Measurements from ENCODE around the gene PTPRN.
"Not testable (repeated sequence)": the region's sequence is repeated elsewhere in the genome, so short reads cannot be mapped to it uniquely, and the experiment has no call there.

The PTPRN gene

DNA sequence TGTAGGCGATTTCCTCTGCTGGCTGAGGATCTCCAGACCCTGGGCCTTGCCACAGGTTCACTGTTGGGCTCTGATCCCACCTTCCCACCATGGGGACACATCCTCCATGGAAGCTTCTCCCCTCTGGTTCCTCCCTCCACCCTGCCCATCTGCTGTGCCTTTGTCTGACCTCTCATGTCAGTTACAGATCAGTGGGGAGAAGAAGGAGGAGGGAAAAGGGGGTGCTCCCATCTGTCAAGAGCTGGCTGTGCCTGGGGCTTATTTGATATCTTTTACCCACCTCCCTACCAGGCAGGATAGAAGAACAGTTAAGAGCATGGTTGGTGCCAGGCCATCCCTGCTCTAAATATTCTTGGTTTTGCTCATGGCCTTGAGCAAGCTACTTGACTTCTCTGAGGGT, 42.3 kb downstream of the PTPRN start:
- DNase-seq = no peak

DNA sequence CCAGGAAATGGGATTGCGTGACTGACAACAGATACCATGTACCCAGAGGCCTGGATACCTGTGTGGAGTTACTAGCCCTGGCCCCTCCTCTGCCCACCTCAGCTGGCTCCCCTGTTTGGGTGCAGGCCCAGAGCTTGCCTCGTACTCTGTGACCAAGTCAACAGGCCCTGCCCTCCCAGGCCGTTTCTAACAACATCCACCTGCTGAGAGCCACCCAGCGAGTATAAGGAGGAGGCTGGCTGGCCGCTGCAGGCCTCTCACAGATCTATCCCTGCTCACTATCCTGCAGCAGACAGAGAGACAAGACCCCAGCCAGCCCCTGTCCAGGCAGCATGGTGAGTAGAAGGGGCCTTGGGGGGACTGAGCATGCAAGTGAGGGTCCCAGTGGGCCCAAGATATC, 43.0 kb downstream of the PTPRN start:
- no peak for DNase-seq

DNA sequence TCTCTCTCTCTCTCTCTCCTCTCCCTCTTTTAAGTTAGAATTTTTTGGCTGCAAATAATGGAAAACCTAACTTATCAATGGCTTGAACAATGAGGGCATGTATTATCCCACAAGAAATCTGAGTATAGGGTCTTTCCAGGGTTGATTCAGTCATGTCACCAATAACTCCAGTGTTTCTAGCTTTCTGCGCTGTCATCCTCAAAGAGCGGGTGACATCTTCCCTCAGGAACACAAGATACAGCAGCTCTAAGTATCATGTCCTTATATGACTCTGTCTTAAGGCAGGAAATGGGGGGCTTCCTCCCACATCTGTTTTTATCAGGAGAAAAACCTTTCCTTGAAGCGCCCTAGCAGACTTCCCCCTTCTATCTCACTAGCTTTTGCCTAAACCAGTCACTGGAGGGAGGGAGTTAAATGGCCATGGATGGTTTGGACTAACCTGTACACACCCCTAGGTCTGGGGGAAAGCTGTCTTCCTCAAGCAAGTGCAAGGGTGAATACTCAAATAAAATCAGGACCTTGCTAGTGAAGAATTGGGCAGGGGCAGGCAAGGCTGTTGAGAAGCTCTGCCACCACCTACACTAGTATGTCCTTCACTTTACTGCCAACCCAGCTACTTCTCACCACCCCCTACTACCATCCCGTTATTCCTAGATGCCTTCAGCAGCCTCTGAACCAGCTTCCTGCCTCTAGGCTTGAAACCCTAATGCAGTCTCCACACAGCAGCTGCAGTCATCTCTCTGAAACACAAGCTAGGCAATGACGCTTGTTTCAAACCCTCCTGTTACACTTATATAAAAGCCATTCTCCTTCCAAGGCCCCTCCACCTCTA, 48.0 kb downstream of the PTPRN start:
- DNase-seq = no peak

DNA sequence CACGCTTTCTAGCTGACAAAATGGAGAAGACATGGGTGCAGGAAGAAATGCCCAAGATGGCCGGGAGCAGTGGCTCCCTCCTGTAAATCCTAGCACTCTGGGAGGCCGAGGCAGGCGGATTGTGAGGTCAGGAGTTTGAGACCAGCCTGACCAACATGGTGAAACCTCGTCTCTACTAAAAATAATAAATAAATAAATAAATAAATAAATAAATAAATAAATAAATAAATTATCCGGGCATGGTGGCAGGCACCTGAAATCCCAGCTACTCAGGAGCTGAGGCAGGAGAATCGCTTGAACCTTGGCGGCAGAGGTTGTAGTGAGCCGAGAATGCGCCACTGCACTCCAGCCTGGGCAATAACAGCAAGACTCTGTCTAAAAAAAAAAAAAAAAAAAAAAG, 50.3 kb downstream of the PTPRN start:
- DNase-seq = not testable (repeated sequence)

DNA sequence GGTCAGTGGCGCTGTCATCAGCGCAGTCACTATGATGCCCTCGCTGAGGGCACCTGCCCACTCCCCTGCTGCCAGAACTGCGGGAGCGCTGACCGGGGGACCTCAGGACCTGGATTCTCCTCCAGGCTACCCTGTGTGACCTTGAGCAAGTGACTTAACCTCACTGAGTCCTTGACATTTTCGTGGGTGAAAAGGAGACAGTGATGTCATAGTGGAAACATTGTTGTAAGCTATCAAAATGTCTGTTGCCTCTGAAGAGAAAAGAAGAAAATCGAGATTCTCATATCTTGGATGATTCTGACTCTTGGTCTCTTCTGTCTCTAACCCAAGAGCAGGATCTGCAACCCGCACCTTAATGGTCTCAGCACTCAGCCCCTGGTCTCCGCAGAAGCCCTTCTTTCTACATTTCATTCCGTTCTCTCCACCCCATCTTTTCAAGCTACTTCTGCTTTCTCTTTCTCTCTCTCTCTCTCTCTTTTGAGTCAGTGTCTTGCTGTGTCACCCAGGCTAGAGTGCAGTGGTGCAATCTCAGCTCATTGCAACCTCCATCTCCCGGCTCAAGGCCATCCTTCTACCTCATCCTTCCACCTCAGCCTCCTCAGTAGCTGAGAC, 54.5 kb downstream of the PTPRN start:
- no peak for DNase-seq

DNA sequence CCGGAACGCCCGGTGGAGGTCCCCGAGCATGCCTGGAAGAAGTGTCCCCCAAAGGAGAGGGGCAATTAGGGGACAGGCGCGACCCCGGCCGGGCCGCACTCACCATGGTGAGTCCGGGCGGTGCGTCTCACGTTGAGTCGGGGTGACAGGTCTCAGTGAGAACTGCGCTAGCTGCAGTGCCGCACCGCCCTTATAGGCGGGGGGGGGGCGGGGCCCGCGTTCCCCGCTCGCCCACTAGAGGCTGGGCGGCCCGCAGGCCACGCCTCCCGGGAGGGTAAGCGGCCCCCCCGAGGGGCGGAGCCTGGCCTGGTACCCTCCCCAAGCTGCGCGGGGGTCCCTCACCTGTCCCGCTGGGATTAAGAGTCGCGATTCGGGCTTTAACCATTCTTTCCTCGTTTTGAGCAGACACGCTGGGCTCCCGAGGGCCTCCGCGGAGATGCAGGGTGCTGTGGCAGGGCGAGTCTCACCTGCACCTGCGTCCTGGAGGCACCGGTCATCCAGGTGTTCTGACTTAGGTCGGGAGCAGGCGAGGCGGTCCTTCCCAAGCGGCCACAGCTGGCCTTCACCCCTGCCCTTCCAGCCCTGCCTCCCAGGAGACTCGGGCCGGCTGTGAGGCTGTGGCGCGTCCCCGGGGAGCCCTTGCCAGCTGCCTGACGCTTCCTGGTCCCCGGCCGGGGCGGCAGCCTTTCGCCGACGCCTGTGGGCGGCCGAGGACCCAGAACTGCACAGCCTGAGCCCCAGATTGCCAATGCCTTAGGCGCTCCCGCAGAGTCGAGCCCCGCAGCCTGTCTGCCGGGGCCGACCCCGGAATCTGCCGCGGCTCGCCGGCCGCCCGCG, 55.2 kb downstream of the PTPRN start, which contains the start of gene TUBA4A:
Gene TUBA4A, minus strand, starts transcription at position 166 of the 837 bp plus-strand sequence. Its CDS starts 60 bp downstream, at position 106.
- peak; percentile 86 for DNase-seq

DNA sequence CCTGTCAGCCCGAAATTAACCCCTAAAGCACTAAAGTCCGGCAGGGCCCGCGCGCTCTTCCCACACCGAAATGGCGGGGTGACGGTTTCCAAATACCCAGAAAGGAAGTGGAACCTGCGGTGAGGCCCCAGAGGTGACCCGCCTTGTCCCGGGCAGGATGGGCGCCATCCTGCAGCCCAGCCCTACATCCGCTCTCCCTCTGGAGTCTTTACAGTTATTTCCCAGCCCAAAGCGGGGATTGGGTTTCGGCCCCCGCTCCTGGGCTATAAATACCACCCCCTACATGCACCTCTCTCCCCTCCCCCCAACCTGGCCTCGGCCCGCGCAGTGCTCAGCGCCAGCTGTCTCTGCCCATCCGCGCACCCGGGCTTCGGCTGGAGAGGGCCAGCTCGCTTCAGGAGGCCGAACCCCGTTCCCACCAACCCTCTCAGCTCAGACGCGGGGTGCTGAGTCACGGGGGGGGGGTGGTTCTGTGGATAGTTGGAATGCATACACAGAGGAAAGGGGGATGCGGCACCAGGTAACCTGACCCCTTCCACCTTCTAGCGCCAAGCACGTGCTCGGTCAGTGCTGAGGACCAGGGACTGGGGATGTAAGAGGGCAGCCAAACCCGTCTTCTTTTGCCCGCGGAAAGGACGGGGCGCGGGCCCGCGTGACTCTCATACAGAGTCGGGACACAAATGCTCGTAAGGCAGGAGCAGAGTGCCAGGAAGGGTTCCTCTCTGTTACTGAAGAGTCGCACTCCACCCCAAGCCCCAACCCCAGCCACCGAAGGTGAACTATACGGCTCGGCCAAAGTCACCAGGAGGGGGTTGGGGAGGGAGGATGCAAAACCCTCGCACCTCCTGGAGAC, 56.1 kb downstream of the PTPRN start, which contains the start of gene TUBA4B:
Gene TUBA4B, plus strand, starts transcription at position 344 of the 853 bp plus-strand sequence. Its CDS starts 165 bp downstream, at position 509.
- DNase-seq = peak; percentile 34

DNA sequence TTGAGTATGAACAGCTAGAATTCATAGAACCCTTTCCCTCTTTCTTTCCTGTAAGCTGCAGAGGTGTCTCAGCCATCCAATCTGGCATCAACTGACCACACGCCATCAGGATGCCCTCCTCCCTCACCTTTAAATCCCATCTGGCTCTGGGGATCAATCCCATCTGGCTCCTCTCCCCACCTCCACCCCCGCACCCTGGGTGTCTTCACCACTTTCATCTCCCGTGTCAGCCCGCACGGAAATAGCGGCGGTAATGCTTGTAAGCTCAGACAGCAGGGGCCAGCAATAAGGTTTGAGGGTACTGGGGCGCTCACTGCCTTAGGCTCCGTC, 56.7 kb downstream of the PTPRN start:
- DNase-seq = no peak

DNA sequence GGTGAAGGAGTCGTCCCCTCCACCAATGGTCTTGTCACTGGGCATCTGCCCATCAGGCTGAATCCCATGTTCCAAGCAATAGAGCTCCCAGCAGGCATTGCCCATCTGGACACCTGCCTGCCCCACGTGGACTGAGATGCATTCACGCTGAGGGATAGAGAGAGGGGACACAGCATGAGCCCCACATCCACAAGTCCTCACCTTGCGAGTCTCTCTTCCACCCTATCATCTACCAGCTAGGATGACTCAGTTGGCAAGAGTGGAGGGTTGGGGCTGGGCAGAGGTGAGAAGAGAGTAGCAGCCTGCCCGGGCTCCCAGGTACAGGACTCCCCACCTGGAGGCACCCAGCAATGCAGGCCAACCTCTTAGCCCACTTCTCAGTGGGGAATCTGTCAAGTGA, 57.1 kb downstream of the PTPRN start:
- no peak for DNase-seq

DNA sequence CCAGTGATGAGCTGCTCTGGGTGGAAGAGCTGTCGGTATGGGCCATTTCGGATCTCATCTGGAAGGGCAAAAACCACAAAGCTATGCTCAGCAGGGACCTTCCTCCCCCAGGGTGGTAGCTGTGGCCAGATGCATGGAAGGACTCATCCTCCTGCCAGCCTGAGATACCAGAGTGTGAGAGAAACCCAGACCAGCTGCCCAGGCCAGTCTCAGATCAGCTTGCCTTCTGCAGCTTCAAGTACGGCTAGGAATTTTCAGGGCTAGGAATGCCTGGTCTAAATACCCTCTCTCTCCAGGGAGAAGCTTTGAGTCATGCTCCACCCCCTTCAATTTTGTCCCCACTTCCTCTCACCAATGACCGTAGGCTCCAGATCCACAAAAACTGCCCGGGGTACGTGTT, 57.5 kb downstream of the PTPRN start:
- no peak for DNase-seq

DNA sequence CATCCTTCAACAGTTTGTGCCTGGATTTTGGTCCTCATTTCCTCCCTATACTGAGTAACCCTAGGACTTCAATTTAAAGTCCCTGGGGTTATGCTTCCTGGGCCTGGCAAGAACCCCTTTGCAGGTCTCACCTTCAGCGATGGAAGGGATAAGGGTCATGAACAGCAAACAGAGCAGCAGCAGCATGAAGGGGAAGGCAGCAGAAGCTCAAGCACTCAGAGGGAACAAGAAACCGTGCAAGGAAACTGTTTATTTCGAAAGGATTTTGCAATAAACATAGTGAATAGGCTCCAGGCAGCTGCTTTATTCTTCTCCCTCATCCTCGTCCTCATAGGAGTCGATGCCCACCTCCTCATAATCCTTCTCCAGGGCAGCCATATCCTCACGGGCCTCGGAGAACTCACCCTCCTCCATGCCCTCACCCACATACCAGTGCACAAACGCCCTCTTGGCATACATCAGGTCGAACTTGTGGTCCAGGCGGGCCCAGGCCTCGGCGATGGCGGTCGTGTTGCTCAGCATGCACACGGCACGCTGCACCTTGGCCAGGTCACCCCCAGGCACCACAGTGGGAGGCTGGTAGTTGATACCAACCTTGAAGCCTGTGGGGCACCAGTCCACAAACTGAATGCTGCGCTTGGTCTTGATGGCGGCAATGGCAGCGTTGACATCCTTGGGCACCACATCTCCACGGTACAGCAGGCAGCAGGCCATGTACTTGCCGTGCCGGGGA, 59.0 kb downstream of the PTPRN start:
- no peak for DNase-seq

DNA sequence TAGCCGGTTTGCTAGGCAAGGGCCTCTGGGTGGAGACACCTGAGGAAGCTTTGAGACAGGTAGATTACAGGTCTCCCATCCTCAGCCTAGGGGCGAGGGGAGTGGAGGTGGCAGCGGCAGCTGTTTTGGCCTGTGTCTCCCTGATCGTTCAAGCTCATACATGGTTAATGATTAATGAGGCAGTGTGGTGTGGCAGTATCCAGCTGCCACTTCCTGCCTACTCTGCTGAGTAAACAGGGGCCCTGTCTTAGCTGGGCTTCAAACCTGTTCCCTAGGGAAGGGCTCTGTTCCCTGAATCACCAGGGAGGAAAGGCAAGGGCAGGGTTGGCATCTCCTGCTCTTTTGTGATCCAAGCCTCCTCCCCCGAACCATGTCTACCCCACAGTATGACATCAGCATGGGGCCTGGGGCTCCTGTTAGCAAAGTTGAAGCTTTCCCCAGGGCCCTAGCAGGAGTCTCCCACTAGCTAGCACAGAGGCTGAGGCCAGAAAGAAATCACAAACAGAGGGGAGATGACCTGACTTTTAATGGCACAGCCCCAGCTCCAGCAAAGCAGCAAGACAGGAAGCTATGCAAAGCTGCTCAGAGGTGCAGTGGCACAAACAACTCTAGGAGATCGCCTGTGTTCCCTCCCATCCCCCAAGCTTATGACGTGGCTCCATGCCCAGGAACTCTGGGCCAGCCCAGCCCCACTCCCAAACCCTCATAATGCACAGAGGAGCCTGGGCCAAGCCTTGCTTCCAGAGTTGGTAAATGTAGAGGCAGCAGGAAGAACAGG, 59.8 kb downstream of the PTPRN start:
- DNase-seq = no peak

DNA sequence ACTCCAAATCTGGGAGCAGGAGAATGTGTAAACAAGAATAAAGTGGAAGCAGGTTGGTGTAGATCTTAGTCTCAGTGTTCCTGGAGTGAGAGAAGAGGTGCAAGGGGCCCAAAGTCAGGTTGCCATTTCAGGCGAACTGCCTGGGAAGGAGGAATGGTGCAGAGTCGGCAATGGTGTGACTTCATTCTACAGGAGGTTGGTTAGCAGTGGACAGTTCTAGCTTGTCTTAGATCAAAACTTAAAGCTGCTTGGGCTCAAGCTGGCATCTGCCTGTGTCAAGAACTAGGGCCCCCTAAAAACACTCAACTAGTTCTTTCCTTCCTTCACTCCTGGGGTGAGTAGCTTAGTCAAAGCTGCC, 60.4 kb downstream of the PTPRN start:
- no peak for DNase-seq

DNA sequence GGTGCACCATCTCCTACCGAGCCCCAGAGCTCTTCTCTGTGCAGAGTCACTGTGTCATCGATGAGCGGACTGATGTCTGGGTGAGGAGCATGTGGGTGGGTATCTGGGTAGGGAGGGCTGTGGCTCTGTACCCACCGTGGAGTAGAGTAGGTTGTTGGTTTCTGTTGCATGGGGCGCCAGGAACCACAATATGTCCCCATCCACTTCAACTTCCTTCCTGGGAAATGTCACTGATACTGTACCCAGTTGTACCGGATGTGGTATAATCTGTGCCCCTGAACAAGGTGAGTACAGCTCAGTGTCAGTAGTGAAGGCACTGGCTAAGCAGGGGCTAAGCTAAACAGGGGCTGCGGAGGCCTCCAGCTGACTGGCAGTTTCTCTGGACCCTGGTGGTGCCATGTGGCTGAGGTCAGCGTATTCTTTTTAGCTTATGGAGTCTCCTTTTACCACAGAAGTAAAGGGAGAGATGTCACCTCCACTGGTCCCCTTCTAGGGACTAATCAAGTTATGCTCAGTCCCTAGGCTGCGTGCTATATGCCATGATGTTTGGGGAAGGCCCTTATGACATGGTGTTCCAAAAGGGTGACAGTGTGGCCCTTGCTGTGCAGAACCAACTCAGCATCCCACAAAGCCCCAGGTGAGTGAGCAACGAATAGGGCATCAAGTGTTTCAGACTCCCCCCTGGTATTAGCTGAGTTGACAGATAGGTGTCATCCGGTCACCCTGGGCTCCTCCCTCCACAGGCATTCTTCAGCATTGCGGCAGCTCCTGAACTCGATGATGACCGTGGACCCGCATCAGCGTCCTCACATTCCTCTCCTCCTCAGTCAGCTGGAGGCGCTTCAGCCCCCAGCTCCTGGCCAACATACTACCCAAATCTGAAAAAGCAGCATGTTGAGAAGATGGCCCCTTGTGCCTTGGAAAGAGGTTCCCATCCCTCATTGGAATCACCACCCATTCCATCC, 61.2 kb downstream of the PTPRN start:
- no peak for DNase-seq

DNA sequence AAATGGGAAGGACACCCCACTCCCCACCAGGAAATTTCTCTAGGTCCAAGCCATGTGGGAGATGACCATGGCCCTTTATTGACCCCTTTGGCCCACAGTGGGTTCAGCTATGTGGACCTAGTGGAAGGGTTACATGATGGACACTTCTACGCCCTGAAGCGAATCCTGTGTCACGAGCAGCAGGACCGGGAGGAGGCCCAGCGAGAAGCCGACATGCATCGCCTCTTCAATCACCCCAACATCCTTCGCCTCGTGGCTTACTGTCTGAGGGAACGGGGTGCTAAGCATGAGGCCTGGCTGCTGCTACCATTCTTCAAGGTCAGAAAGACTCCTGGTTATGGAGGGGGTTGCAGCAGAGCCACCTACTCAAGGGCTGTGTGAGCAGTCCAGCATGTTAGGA, 62.6 kb downstream of the PTPRN start:
- DNase-seq = no peak

DNA sequence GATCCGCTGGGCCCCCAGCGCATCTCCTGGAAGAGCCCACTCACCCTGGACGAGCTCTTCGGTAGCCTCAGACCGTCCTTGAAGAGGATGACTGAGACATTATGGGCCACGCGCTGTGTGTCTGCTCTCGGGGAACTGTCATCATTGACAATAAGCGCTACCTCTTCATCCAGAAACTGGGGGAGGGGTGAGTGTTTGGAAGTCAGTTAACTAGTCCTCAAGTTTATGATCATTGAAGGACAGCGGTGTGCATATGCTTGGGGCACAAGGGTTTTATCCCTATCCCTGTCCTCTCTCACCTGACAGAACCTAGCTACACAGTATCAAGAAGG, 63.3 kb downstream of the PTPRN start:
- no peak for DNase-seq

DNA sequence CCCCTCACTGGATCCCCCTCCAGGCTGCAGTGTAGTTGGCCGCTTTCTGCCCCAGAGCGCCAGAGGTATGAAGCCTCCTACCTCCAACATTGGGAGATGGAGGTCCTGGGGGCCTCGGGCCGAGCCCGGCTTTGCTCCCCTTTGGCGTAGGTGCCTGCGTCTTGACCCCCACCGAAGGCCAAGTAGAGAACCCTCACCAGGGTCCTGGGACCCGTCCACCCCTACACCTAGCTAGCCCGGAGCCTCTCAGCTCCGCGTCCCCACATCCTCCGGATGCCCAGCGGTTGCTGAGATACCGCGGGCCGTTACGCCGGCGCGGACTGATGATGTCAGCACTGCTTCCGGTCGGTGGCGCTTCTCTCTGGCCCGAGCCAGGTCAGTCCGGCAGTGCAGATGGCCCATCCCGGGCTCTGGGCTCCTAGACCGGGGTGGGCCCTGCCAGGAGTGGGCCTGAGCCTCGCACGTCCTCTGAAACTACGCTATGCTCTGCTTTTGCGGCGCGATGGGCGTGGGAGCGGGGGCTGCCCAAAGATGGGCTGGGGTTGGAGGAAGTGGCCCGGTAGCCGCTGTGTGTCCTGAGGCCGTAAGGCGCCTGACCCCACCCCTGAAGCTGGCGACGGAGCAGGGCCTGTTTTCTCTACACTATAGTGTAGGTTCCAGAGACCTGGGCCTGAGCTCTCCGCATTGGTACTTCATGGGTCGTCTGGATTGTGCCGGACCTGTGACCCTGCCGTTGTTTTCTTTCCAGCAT, 63.9 kb downstream of the PTPRN start, which contains the start of the genes GLB1L and STK16:
Gene GLB1L, minus strand, starts transcription at position 297 of the 751 bp plus-strand sequence. CDS start 1,871 bp downstream, outside the sequence.
Gene STK16, plus strand, starts transcription at position 332 of the 751 bp plus-strand sequence. CDS start 521 bp downstream, outside the sequence.
- DNase-seq = peak; percentile 77

DNA sequence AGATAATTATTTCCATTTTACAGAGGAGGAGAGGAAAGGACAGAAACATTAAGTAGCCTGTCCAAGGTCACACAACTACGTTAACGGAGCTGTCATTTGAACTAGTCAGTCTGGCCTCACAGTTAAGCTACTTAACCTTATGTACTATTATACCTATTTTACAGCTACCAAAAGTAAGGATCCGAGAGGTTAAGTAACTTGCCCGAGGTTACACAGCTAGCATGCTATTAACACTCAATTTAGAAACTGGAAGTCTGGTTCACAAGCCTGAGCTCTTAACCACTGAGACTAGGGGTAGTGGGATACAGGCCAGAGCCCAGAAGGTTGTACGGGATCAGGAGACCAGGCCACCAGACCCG, 64.4 kb downstream of the PTPRN start:
- DNase-seq = no peak

DNA sequence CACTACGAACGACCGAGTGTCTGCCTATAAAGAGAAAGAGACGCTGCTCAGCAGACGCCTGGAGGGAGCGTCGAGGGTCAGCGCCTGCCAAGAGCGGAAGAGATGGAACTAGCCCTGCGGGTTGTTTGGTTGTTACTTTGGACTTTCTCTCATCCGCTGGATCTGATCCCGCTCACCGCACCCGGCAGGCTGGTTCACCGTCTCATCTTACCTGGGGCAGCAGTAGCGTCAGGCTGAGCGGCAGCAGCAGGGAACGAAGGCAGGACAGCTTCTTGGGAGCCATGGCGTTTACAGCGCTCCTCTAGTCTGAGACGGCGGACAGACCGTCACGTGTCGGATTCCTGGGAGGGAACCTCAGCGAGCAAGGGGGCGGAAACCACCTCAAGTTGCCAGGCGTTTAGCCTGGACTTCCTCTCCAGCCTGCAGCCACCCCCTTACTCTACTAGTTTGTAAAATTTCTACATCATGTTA, 65.9 kb downstream of the PTPRN start:
- DNase-seq = no peak
